ENCODE results near the gene CRABP1.

DNA sequence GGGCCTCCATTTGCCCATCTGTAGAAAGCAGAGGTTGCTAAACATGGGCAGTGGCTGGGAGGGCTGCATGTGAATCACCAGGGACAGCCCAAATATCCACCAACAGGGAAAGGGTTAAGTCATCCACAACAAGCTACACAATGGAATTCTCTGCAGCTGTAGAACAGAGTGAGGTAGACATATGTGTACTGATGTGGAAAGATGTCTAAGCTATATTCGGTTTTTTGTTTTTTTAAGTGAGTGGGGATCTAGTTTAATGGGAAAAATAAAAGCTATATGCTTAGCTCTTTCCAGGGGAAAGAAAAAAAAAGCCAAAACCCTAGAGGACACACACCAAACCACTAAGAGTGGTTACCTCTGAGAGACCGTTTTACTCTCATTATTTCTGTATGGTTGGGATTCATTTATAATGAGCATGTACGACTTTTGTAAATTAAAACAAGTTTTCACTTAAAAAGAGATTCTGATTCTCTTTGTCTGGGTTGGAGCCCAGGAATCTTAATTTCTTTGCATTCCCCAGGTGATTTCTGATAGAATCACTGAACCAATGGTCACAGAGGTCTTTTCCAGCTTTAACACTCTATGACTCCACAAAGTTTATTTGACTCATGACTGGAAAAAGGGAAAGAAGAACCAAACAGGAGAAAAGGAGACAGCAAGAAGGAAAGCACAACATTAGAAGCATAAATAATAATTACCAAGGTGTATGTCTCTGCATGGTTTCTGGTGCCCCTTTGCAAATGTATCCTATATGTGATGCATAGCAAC is 19.1 kb downstream of the CRABP1 start:
- TF ChIP-seq EZH2 (IDR thresholded peaks at IDR 0.05; ENCODE audit: insufficient read depth, poor library complexity, severe bottlenecking) (no peak), EZH2phosphoT487 (IDR thresholded peaks at IDR 0.05; ENCODE audit: insufficient read depth, low read depth) (no peak)

Data from GM23248 (cell line).